ENCODE data around the gene UGT1A8.

The UGT1A8 gene

GRCh38 chr2:233658610-233659009 lies 41.2 kb downstream of the UGT1A8 start:
- no peak for DNase-seq
- H3K9me3 Mint-ChIP-seq: no peaks in the 10 kb centered on the region
- no peaks in the 10 kb centered on the region for H3K36me3 Mint-ChIP-seq
- no peak overlapping the region for H3K27ac Mint-ChIP-seq
- no peak overlapping the region for H3K4me3 Mint-ChIP-seq
- no peaks in the 10 kb centered on the region for H3K4me1 Mint-ChIP-seq
- peaks cover 31% of the 10 kb centered on the region for H3K27me3 Mint-ChIP-seq
- CTCF ChIA-PET: no interaction called here

DNA sequence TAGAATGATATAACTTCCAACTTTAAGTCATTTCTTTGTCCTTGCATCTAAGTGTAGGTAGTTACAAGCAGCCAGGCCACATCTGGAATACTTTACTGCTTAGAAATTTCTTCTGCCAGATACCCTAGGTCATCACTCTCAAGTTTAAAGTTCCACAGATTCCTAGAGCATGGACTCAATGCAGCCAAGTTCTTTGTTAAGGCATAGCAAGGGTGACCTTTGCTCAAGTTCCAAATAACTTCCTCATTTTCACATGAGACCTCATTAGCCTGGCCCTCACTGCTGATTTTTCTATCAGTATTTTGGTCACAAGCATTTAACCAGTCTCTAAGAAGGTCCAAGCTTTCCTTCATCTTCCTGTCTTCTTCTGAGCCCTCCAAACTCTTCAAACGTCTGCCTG lies 46.5 kb downstream of the UGT1A8 start:
- Mint-ChIP-seq H3K27me3 (peaks cover 30% of the 10 kb centered on the region), H3K4me3 (no peak overlapping the region), H3K4me1 (no peaks in the 10 kb centered on the region), H3K27ac (no peak overlapping the region), H3K36me3 (no peaks in the 10 kb centered on the region), H3K9me3 (no peaks in the 10 kb centered on the region)
- CTCF ChIA-PET: no interaction called here
- DNase-seq: no peak

DNA sequence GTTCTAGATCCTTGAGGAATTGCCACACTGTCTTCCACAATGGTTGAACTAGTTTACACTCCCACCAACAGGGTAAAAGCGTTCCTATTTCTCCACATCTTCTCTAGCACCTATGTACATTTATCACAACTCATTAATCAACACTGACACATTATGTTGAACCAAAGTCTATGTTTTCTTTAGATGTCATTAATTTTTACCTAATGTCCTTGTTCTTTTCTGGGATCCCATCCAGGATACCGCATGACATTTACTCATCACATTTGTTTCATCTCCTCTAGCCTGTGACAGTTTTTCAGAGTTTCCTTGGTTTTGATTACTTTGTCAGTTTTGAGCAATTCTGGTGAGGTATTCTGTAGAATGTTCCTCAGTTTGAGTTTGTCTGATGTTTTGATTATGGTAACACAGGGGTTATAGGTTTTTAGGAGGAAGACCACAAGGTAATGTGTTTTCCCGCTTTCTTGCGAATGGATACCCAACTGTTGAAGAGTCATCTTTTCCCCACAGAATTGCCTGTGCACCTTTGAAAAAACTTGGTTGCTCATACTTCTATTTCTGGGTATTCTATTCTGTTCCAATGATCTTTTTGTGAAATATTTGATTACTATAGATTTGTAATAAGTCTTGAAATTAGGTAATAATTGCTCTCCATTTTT lies 51.3 kb downstream of the UGT1A8 start:
- H3K27ac Mint-ChIP-seq: no peak overlapping the region
- no peaks in the 10 kb centered on the region for H3K36me3 Mint-ChIP-seq
- CTCF ChIA-PET: no interaction called here
- no peak for DNase-seq
- no peaks in the 10 kb centered on the region for H3K9me3 Mint-ChIP-seq
- H3K4me1 Mint-ChIP-seq: no peaks in the 10 kb centered on the region
- H3K4me3 Mint-ChIP-seq: no peak overlapping the region
- H3K27me3 Mint-ChIP-seq: peaks cover 16% of the 10 kb centered on the region

DNA sequence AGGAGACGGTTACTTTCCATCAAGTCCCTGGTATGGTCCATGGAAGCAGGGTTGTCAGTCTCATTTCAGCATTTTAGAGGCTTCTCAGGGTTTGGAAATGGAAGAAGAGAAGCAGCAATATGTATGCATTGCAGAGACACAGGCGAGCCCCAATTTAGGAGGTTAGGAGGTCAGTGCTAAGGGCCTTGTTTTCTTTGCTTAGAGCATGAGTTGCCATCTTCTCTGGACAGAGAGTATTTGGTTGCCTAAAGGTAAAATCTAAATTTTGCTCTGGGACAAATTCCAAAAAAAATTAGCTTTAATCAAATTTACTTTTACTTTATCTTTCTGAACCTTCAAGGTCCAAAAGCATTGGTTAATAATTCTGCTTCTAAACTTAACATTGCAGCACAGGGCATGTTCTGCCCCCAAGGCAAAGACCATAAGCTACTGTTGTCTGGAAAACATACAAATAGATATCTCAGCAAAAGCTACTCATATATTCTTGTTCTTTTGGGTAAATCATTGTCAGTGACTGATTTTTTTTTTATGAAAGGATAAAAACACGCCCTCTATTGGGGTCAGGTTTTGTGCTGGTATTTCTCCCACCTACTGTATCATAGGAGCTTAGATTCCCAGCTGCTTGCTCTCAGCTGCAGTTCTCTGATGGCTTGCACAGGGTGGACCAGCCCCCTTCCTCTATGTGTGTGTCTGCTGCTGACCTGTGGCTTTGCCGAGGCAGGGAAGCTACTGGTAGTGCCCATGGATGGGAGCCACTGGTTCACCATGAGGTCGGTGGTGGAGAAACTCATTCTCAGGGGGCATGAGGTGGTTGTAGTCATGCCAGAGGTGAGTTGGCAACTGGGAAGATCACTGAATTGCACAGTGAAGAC lies 54.1 kb downstream of the UGT1A8 start, which contains the start of gene UGT1A9:
Gene UGT1A9 (plus strand): TSS at position 609 of the 872 bp plus-strand sequence. CDS start 37 bp downstream, at position 646.
- Mint-ChIP-seq H3K27me3 (peaks cover 10% of the 10 kb centered on the region), H3K27ac (no peak within 1 kb of the TSS), H3K4me1 (no peaks in the 10 kb centered on the region), H3K9me3 (no peaks in the 10 kb centered on the region), H3K36me3 (no peaks in the 10 kb centered on the region), H3K4me3 (no peak within 1 kb of the TSS)
- DNase-seq: no peak
- CTCF ChIA-PET: no interaction called here

- no peaks in the 10 kb centered on the region for H3K36me3 Mint-ChIP-seq
- no peak overlapping the region for H3K27ac Mint-ChIP-seq
- H3K4me1 Mint-ChIP-seq: no peaks in the 10 kb centered on the region
- H3K4me3 Mint-ChIP-seq: no peak overlapping the region
- DNase-seq: no peak
- peaks cover 10% of the 10 kb centered on the region for H3K27me3 Mint-ChIP-seq
- no peaks in the 10 kb centered on the region for H3K9me3 Mint-ChIP-seq
- CTCF ChIA-PET: no interaction called here
Observed at GRCh38 chr2:233672886-233673285, 55.5 kb downstream of the UGT1A8 start.

- Mint-ChIP-seq H3K27me3 (peaks cover 10% of the 10 kb centered on the region), H3K9me3 (no peaks in the 10 kb centered on the region), H3K36me3 (no peaks in the 10 kb centered on the region), H3K4me1 (no peaks in the 10 kb centered on the region), H3K4me3 (no peak overlapping the region), H3K27ac (no peak overlapping the region)
- CTCF ChIA-PET: no interaction called here
- DNase-seq: no peak
Observed at GRCh38 chr2:233673896-233674295, 56.5 kb downstream of the UGT1A8 start.

- Mint-ChIP-seq H3K36me3 (no peaks in the 10 kb centered on the region), H3K27me3 (peaks cover 10% of the 10 kb centered on the region), H3K4me1 (no peaks in the 10 kb centered on the region), H3K4me3 (no peak overlapping the region), H3K9me3 (no peaks in the 10 kb centered on the region), H3K27ac (no peak overlapping the region)
- CTCF ChIA-PET: no interaction called here
- no peak for DNase-seq
Observed at GRCh38 chr2:233674314-233674713, 56.9 kb downstream of the UGT1A8 start.

DNA sequence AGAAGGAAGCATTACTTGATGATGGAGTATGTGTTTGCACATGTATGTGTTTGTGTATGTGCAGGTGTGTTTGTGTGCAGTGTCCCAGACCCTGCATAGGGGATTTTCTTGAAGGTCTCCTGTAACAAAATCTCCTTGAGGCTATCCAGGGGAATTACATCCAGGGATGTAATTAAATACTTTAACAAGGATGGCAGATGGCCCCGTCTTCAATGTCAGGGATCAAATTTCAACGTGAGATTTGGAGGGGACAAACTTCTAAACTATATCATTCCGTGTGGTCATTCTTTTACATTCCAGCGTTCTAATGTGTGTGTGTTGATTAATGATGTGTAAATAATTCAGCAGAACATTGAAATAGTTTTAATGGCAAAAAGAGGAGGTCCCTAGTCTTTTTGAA lies 57.6 kb downstream of the UGT1A8 start:
- H3K36me3 Mint-ChIP-seq: no peaks in the 10 kb centered on the region
- CTCF ChIA-PET: no interaction called here
- H3K4me3 Mint-ChIP-seq: no peak overlapping the region
- no peaks in the 10 kb centered on the region for H3K4me1 Mint-ChIP-seq
- H3K27ac Mint-ChIP-seq: no peak overlapping the region
- no peak for DNase-seq
- H3K27me3 Mint-ChIP-seq: peaks cover 10% of the 10 kb centered on the region
- H3K9me3 Mint-ChIP-seq: no peaks in the 10 kb centered on the region

GRCh38 chr2:233676046-233676445 lies 58.6 kb downstream of the UGT1A8 start:
- H3K27ac Mint-ChIP-seq: no peak overlapping the region
- H3K9me3 Mint-ChIP-seq: no peaks in the 10 kb centered on the region
- CTCF ChIA-PET: no interaction called here
- H3K4me3 Mint-ChIP-seq: no peak overlapping the region
- peaks cover 10% of the 10 kb centered on the region for H3K27me3 Mint-ChIP-seq
- H3K36me3 Mint-ChIP-seq: no peaks in the 10 kb centered on the region
- H3K4me1 Mint-ChIP-seq: no peaks in the 10 kb centered on the region
- no peak for DNase-seq

DNA sequence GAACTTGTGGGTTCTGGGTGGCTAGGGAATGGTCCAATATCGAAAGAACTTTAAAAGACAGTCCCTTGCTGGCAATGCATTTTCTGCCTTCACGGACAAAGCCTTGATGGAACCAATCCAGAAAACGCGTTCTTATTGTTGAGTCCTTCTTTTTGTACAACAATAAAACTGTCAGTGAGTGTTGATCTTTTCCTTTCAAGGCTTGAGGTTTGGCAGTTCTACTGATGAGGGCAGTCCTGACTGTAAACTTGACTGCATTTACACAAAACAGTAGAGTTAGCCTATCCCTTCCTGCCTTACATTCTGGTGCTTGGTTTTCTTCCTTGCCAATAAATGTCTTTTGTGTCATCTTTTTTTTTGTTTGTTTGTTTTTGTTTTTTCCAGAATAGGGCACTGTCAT lies 61.8 kb downstream of the UGT1A8 start:
- Mint-ChIP-seq H3K4me1 (no peaks in the 10 kb centered on the region), H3K9me3 (no peaks in the 10 kb centered on the region), H3K4me3 (no peak overlapping the region), H3K27me3 (peaks cover 3% of the 10 kb centered on the region), H3K36me3 (no peaks in the 10 kb centered on the region), H3K27ac (no peak overlapping the region)
- CTCF ChIA-PET: no interaction called here
- DNase-seq: no peak

GRCh38 chr2:233680361-233681045 lies 63.1 kb downstream of the UGT1A8 start:
- Mint-ChIP-seq H3K9me3 (no peaks in the 10 kb centered on the region), H3K27ac (no peak overlapping the region)

GRCh38 chr2:233681521-233682099 lies 64.2 kb downstream of the UGT1A8 start, which contains the start of gene UGT1A7:
Gene UGT1A7 (plus strand): TSS chr2:233681901. CDS start chr2:233681938, 37 bp downstream.
- Mint-ChIP-seq H3K36me3 (no peaks in the 10 kb centered on the region), H3K4me1 (no peaks in the 10 kb centered on the region), H3K9me3 (no peaks in the 10 kb centered on the region), H3K27ac (no peak within 1 kb of the TSS), H3K27me3 (peaks cover 5% of the 10 kb centered on the region), H3K4me3 (no peak within 1 kb of the TSS)
- CTCF ChIA-PET: interaction anchor here (0.6 kb wide), 1 partner anchor 28 kb away, joined by 3 read pairs; no protein-coding TSS in a partner anchor
- no peak for DNase-seq

More at GRCh38 chr2:233680361-233681045, 63.1 kb downstream of the UGT1A8 start:
- CTCF ChIA-PET: no interaction called here
- Mint-ChIP-seq H3K4me3 (no peak overlapping the region), H3K27me3 (peaks cover 3% of the 10 kb centered on the region), H3K36me3 (no peaks in the 10 kb centered on the region), H3K4me1 (no peaks in the 10 kb centered on the region)
- DNase-seq: no peak

GRCh38 chr2:233684640-233685039 lies 67.2 kb downstream of the UGT1A8 start:
- Mint-ChIP-seq H3K4me1 (no peaks in the 10 kb centered on the region), H3K27me3 (peaks cover 13% of the 10 kb centered on the region), H3K4me3 (no peak overlapping the region), H3K27ac (no peak overlapping the region), H3K36me3 (no peaks in the 10 kb centered on the region), H3K9me3 (no peaks in the 10 kb centered on the region)
- DNase-seq: no peak
- CTCF ChIA-PET: no interaction called here

DNA sequence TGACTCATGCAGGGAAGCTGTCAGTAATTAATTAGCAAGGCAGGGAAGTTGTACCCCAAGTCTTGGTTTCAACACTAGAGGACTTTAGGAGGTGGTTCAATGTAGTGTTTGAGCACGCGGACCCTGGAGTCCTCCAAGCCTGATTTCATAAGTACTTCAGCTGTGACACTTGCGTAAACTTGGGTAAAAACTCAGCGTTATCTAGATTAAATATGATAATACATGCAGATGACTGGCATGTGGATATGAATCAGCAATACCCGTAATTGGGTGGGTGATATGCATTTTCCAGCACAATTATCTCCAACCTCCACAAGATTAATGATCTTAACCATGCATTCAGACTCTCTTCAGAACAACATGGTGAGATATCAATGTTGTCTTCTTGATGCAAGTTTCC lies 69.5 kb downstream of the UGT1A8 start:
- Mint-ChIP-seq H3K4me3 (no peak overlapping the region), H3K27ac (no peak overlapping the region), H3K4me1 (no peaks in the 10 kb centered on the region), H3K9me3 (no peaks in the 10 kb centered on the region), H3K36me3 (no peaks in the 10 kb centered on the region), H3K27me3 (peaks cover 24% of the 10 kb centered on the region)
- no peak for DNase-seq
- CTCF ChIA-PET: no interaction called here
